ENCODE results near the gene ARID1B. TPM values are rescaled to one million over a fixed set of nuclear protein-coding genes. Genes with fewer than 3 reads are reported as not detected.
A peak's percentile ranks its signal among the peaks of the same experiment; 100 is the strongest.

Gene ARID1B
- total RNA-seq, 1 donor from 2014 or later: 97.2 TPM

GRCh38 chr6:157086632-157087031 lies 309.5 kb downstream of the ARID1B start:
- no peak overlapping the region for H3K4me3 Mint-ChIP-seq
- no peak for TF ChIP-seq CTCF (conservative IDR thresholded peaks at IDR 0.05)
- H3K4me1 Mint-ChIP-seq (ENCODE audit: unreplicated experiment): peaks cover 34% of the 10 kb centered on the region
- DNase-seq (ENCODE audit: extremely low spot score, unreplicated experiment): no peak
- no peaks in the 10 kb centered on the region for H3K9me3 Mint-ChIP-seq
- H3K36me3 Mint-ChIP-seq: peaks cover 17% of the 10 kb centered on the region
- H3K27ac Mint-ChIP-seq: no peak overlapping the region
- H3K27me3 Mint-ChIP-seq: no peaks in the 10 kb centered on the region

GRCh38 chr6:157087974-157088373 lies 310.8 kb downstream of the ARID1B start:
- Mint-ChIP-seq H3K4me3 (no peak overlapping the region), H3K27ac (no peak overlapping the region), H3K9me3 (no peaks in the 10 kb centered on the region), H3K36me3 (peaks cover 17% of the 10 kb centered on the region), H3K4me1 (ENCODE audit: unreplicated experiment) (peaks cover 32% of the 10 kb centered on the region), H3K27me3 (no peaks in the 10 kb centered on the region)
- no peak for DNase-seq (ENCODE audit: extremely low spot score, unreplicated experiment)
- TF ChIP-seq CTCF (conservative IDR thresholded peaks at IDR 0.05): no peak

GRCh38 chr6:157088841-157089240 lies 311.7 kb downstream of the ARID1B start:
- no peak for TF ChIP-seq CTCF (conservative IDR thresholded peaks at IDR 0.05)
- Mint-ChIP-seq H3K4me3 (no peak overlapping the region), H3K27ac (peak overlapping the region; percentile 12), H3K27me3 (no peaks in the 10 kb centered on the region), H3K4me1 (ENCODE audit: unreplicated experiment) (peaks cover 26% of the 10 kb centered on the region), H3K9me3 (no peaks in the 10 kb centered on the region), H3K36me3 (peaks cover 17% of the 10 kb centered on the region)
- DNase-seq (ENCODE audit: extremely low spot score, unreplicated experiment): no peak

- H3K4me1 Mint-ChIP-seq (ENCODE audit: unreplicated experiment): peaks cover 26% of the 10 kb centered on the region
- no peak for DNase-seq (ENCODE audit: extremely low spot score, unreplicated experiment)
- H3K36me3 Mint-ChIP-seq: peaks cover 17% of the 10 kb centered on the region
- no peaks in the 10 kb centered on the region for H3K9me3 Mint-ChIP-seq
- H3K27me3 Mint-ChIP-seq: no peaks in the 10 kb centered on the region
- no peak for TF ChIP-seq CTCF (conservative IDR thresholded peaks at IDR 0.05)
- H3K27ac Mint-ChIP-seq: peak overlapping the region; percentile 12
- H3K4me3 Mint-ChIP-seq: no peak overlapping the region
These were observed 312.1 kb downstream of the ARID1B start for GRCh38 chr6:157089258-157089657.

GRCh38 chr6:157089851-157090250 lies 312.7 kb downstream of the ARID1B start:
- Mint-ChIP-seq H3K9me3 (no peaks in the 10 kb centered on the region), H3K4me3 (no peak overlapping the region), H3K27ac (no peak overlapping the region), H3K36me3 (peaks cover 13% of the 10 kb centered on the region), H3K27me3 (no peaks in the 10 kb centered on the region), H3K4me1 (ENCODE audit: unreplicated experiment) (peaks cover 30% of the 10 kb centered on the region)
- no peak for DNase-seq (ENCODE audit: extremely low spot score, unreplicated experiment)
- TF ChIP-seq CTCF (conservative IDR thresholded peaks at IDR 0.05): no peak

GRCh38 chr6:157090736-157091135 lies 313.6 kb downstream of the ARID1B start:
- no peak for TF ChIP-seq CTCF (conservative IDR thresholded peaks at IDR 0.05)
- Mint-ChIP-seq H3K36me3 (peaks cover 7% of the 10 kb centered on the region), H3K4me1 (ENCODE audit: unreplicated experiment) (peaks cover 31% of the 10 kb centered on the region), H3K4me3 (no peak overlapping the region), H3K27me3 (no peaks in the 10 kb centered on the region), H3K27ac (no peak overlapping the region), H3K9me3 (no peaks in the 10 kb centered on the region)
- DNase-seq (ENCODE audit: extremely low spot score, unreplicated experiment): no peak
